C4-2B (cell line): ENCODE results near the gene ZAP70.

Source experiments
- ZFX ChIP-seq: fragments of 450-650 bp; IDR thresholded peaks from 2 replicates; pipeline ENCODE4 v1.6.1; 2017
- TF ChIP-seq, protein P1 (sequence below): fragments of 450-650 bp; conservative IDR thresholded peaks from 2 replicates; pipeline ENCODE4 v1.5.1; 2017; ENCODE audit warnings: mild to moderate bottlenecking

DNA sequence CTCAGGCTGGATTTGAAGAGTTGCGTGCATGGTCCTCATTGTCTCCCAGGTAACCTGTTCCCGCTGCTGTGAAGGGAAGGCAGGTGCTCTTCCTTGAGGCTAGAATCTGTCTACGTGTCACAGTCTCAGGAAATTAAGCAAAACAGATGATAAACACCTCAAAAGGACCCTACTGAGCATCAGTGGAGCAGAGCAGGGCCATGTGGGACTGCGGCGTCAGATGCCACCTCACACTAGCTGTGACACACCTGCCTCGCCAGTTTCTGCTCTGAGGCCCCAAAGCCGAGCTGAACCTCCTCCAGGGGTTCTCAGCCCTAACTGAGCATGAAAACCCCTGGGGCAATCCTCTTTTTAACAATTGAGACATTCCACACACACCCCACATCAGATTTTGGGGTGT is 41.9 kb upstream of the ZAP70 start:
- TF ChIP-seq, protein P1, sequence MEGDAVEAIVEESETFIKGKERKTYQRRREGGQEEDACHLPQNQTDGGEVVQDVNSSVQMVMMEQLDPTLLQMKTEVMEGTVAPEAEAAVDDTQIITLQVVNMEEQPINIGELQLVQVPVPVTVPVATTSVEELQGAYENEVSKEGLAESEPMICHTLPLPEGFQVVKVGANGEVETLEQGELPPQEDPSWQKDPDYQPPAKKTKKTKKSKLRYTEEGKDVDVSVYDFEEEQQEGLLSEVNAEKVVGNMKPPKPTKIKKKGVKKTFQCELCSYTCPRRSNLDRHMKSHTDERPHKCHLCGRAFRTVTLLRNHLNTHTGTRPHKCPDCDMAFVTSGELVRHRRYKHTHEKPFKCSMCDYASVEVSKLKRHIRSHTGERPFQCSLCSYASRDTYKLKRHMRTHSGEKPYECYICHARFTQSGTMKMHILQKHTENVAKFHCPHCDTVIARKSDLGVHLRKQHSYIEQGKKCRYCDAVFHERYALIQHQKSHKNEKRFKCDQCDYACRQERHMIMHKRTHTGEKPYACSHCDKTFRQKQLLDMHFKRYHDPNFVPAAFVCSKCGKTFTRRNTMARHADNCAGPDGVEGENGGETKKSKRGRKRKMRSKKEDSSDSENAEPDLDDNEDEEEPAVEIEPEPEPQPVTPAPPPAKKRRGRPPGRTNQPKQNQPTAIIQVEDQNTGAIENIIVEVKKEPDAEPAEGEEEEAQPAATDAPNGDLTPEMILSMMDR = no peak
- TF ChIP-seq ZFX = no peak
